Prostate gland (tissue), 2 donors: ENCODE measurements around the gene SCN2A.

ENCODE experiments used
- POLR2AphosphoS5 ChIP-seq: sonication (generic); formaldehyde crosslinking; IDR thresholded peaks from one replicate; pipeline ENCODE4 v1.6.1; 2017; ENCODE audit warnings: antibody characterized with exemption
- TF ChIP-seq, protein P1 (sequence below), 4 experiments: fragments of 200-600 bp in 2 of 4; fragments of 450-650 bp in 2 of 4; sonication (generic) in 2 of 4; IDR thresholded peaks; 1 replicate in 3 of 4; 2 replicates in 1 of 4; pipeline ENCODE4 v1.5.1; 2016 to 2019; ENCODE audit warnings: antibody characterized with exemption in 4 of 4, mild to moderate bottlenecking in 2 of 4, moderate library complexity in 2 of 4

DNA sequence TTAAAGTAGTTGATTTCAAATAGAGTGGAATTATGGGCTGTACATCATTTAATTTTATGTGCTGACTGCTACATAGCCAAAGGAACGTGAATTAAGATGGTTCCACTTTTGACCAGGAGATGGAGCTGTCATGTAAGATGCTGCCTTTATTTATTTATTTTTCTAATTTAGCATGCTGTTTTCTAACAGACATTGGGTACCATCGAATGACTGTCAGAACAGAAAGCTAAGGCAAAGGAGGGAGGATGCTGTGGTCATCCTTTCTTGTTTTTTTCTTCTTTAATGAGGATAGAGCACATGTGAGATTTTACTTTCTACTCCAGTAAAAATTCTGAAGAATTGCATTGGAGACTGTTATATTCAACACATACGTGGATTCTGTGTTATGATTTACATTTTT lies at the start of gene SCN2A:
- TF ChIP-seq, protein P1, sequence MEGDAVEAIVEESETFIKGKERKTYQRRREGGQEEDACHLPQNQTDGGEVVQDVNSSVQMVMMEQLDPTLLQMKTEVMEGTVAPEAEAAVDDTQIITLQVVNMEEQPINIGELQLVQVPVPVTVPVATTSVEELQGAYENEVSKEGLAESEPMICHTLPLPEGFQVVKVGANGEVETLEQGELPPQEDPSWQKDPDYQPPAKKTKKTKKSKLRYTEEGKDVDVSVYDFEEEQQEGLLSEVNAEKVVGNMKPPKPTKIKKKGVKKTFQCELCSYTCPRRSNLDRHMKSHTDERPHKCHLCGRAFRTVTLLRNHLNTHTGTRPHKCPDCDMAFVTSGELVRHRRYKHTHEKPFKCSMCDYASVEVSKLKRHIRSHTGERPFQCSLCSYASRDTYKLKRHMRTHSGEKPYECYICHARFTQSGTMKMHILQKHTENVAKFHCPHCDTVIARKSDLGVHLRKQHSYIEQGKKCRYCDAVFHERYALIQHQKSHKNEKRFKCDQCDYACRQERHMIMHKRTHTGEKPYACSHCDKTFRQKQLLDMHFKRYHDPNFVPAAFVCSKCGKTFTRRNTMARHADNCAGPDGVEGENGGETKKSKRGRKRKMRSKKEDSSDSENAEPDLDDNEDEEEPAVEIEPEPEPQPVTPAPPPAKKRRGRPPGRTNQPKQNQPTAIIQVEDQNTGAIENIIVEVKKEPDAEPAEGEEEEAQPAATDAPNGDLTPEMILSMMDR (IDR thresholded peaks at IDR 0.05): peak in 3 of 4 experiments; percentile 19 to 45 (median 36)
- TF ChIP-seq POLR2AphosphoS5: no peak
